Renal cortical epithelial cell (primary cell): ENCODE measurements around the gene ZFP82. TPM values are rescaled to one million over a fixed set of nuclear protein-coding genes. Genes with fewer than 3 reads are reported as not detected.

ENCODE experiments used
- DNase-seq: peaks from one replicate; pipeline ENCODE4 v3.0.0-alpha.2; 2011; ENCODE audit warnings: low read depth
- total RNA-seq: library from RNA; depleted of rRNA; stranded (reverse); fragments of >200 nt; gene quantifications from 2 replicates; pipeline ENCODE4 v1.2.3, GENCODE V29; 2014

ZFP82 gene
- total RNA-seq, 1 donor from 2014 or later: 8.9 TPM

DNA sequence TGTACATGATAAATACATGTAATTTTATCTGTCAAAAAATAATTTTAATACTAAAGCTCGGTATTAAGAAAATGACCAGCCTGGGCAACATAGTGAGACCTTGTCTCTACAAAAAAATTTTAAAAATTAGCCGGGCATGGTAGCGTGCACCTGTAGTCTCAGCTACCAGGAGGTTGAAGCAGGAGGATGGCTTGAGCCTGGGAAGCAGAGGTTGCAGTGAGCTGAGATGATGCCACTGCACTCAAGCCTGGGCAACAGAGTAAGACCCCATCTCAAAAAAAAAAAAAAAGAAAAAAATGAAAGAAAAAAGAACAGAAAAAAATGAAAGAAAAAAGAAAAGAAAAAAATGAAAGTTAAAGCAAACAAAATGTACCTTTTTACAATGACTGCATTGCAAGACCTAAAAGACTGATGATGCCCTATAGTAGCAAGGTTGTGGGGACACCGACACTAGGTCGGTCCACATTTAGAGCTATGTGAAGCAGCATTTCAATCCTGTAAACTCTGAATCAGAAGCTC, 44.7 kb downstream of the ZFP82 start:
- DNase-seq: no peak

DNA sequence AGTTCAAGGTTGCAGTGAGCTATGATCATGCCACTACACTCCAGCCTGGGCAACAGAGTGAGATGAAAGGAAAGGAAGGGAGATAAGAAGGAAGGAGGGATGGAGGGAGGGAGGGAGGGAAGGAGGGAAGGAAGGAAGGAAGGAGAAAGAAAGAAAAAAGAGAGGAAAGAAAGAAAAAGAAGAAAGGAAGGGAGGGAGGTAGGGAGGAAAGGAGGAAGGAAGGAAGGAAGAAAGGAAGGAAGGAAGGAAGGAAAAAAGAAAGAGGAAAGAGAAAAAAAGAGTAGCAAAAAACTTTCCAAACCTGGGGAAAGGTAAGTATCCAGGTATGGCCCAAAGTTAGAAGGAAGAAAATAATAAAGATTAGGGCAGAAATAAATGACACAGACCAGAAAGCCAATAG, 46.6 kb downstream of the ZFP82 start:
- DNase-seq: no peak

DNA sequence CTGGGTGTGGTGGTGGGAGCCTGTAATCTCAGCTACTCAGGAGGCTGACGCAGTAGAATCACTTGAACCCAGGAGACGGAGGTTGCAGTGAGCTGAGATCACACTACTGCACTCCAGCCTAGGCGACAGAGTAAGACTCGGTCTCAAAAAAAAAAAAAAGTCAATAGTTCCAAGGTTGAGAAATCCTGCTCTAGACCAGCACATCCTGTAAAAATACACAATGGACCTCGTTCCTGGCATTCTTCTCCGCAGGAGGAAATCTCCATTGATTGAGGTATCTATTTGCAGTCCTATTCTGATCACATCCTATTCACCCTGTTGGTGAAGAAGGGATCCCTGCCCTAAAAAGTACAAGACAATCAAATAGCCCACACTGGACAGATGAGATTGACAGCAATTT, 54.6 kb downstream of the ZFP82 start:
- DNase-seq: no peak

Other genes starting within 250 kb of the ZFP82 start
- gene ZNF565, start 204.0 kb downstream of the ZFP82 start, total RNA-seq: 5.0 and 7.9 TPM in 2 replicates
- 126 and 190 TPM in 2 replicates for gene ZNF146, start 203.5 kb downstream of the ZFP82 start, total RNA-seq
- gene ZFP14, start 39.4 kb downstream of the ZFP82 start, total RNA-seq: 2.1 and 5.5 TPM in 2 replicates
- 5.2 and 11.9 TPM in 2 replicates for gene ZNF566, start 70.9 kb upstream of the ZFP82 start, total RNA-seq
- gene ZNF260, start 109.6 kb upstream of the ZFP82 start, total RNA-seq: 20.8 and 34.5 TPM in 2 replicates
- 8.2 and 16.7 TPM in 2 replicates for gene ZNF529, start 154.6 kb upstream of the ZFP82 start, total RNA-seq
- 5.6 and 19.0 TPM in 2 replicates for gene ZNF382, start 186.7 kb upstream of the ZFP82 start, total RNA-seq
- gene ZNF461, start 248.2 kb upstream of the ZFP82 start, total RNA-seq: 13.2 TPM in 2 replicates